Fibroblast of lung (primary cell): ENCODE data around the gene CTSD.

Source experiments
- CTCF ChIP-seq, 2 donors: IDR thresholded peaks in 1 of 2; conservative IDR thresholded peaks in 1 of 2; 1 replicate in 1 of 2; 2 replicates in 1 of 2; pipeline ENCODE4 v1.5.1; 2011 to 2012; ENCODE audit warnings: low read length in 2 of 2, control low read depth in 1 of 2, inconsistent platforms in 1 of 2, low read depth in 1 of 2, mild to moderate bottlenecking in 1 of 2
- EZH2 ChIP-seq: IDR thresholded peaks from 2 replicates; pipeline ENCODE4 v1.5.1; 2012; ENCODE audit warnings: low read length, control low read depth, mild to moderate bottlenecking; ENCODE audit errors: missing control alignments

DNA sequence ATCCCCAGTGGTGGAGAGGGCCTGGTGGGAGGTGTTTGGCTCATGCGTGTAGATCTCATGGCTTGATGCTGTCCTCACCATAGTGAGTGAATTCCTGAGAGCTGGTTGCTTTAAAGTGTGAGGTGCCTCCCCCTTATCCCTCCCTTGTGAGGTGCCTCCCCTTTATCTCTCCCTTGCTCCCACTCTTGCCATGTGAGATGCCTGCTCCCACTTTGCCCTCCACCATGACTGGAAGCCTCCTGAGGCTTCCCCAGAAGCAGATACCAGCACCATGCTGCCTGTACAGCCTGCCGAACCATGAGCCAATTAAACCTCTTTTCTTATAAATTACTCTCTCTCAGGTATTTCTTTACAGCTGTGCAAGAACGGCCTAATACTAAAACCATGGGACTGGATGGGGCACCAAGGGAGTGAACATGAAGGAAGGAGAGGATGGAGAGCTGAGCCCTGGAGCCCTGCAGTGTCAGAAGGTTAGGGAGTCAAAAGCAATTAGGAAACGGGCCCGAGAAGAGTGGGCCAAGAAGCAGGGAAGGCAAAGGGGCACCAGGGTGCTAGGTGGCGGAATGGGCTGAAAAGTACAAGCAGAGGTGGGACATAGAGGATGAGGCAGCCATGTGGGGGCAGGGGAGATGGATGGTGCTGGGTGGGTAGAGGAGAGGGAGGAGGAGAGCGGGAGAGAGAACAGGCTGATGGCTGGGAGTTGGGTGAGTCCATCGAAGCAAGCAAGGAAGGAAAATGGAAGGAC, 22.8 kb downstream of the CTSD start:
- TF ChIP-seq CTCF (conservative IDR thresholded peaks at IDR 0.05 in 1 of 2, IDR thresholded peaks at IDR 0.05 in 1 of 2; ENCODE audit: low read depth in 1 of 2, low read length in 2 of 2) (no peak), EZH2 (no peak)
